VCaP (cell line): Measurements from ENCODE around the gene EPHA8.

ENCODE experiments used
- H3K27ac ChIP-seq: fragments of 450-650 bp; 2 replicates; pipeline ENCODE4 v1.5.1; 2017
- TF ChIP-seq, protein P1 (sequence below): fragments of 450-650 bp; conservative IDR thresholded peaks from 2 replicates; pipeline ENCODE4 v1.5.1; 2017; ENCODE audit warnings: mild to moderate bottlenecking, moderate library complexity

EPHA8 gene

DNA sequence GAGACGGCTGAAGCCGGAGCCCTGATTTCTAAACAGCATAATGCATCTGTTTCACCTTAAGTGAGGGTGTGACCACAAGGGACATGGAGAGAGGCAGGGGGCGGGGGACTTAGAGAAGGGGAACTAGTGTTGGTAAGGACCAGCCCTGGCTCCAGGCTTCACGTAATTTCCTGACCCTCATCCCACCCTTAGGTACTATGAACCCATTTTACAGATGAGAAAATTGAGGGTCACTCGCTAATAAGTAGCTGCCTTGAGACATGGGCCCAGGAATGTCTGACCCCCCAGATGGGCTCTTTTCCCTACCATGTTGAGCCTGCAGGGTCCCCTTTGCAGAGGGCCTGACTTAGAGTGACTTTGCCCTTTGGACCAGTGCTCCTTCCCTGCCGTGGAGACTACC, 4.7 kb downstream of the EPHA8 start:
- no peak overlapping the region for H3K27ac ChIP-seq
- TF ChIP-seq, protein P1, sequence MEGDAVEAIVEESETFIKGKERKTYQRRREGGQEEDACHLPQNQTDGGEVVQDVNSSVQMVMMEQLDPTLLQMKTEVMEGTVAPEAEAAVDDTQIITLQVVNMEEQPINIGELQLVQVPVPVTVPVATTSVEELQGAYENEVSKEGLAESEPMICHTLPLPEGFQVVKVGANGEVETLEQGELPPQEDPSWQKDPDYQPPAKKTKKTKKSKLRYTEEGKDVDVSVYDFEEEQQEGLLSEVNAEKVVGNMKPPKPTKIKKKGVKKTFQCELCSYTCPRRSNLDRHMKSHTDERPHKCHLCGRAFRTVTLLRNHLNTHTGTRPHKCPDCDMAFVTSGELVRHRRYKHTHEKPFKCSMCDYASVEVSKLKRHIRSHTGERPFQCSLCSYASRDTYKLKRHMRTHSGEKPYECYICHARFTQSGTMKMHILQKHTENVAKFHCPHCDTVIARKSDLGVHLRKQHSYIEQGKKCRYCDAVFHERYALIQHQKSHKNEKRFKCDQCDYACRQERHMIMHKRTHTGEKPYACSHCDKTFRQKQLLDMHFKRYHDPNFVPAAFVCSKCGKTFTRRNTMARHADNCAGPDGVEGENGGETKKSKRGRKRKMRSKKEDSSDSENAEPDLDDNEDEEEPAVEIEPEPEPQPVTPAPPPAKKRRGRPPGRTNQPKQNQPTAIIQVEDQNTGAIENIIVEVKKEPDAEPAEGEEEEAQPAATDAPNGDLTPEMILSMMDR: no peak

DNA sequence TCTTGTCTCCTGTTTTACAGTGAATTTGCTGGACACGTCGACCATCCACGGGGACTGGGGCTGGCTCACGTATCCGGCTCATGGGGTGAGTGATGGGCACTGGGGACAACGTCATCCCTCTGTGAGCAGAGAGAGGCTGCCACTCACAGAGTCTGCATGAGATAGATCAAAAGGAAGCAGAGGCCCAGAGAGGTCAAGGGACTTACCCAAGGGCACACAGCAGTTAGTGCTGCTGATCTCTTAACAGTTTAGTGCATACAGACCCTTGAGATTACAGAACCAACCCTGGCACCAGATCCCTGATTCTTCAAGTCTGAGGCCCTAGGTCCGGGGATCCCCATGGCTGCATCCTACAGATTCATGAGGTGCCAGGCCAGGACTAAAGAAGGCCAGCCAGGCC, 6.0 kb downstream of the EPHA8 start:
- TF ChIP-seq, protein P1: no peak
- H3K27ac ChIP-seq: no peak overlapping the region

DNA sequence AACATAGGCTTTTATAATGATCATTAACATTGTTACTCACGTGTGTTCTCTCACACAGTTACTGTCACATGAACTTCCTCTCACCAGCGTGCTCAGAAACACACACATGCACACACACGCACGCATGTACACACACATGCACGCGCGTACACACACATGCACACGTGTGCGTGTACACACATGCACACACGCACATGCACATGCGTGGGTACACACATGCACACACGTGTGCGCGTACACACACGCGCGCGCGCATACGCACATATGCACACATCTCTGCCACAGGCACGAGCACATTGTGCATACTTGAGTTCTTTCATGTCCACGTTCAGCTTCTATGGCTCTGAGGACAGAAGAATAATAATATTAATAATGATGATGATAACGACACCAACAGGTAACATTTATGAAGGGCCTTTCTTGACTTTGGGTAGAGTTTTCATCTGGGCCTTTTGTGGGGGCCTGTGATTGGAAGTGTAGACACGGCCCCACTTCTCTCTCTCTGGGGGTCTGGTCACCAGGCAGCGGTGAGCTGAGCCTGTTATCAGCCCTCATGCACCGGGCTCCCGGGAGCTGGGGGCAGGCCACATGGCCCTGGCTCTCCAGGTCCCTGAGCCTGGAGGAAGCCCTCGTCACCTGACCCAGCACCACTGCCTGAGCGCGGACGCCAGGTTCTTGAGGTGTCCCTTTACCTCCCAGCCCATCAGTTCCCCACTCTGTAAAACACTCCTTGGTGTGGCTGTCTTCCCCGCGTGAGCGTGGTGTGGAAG, 7.0 kb downstream of the EPHA8 start:
- H3K27ac ChIP-seq: no peak overlapping the region

DNA sequence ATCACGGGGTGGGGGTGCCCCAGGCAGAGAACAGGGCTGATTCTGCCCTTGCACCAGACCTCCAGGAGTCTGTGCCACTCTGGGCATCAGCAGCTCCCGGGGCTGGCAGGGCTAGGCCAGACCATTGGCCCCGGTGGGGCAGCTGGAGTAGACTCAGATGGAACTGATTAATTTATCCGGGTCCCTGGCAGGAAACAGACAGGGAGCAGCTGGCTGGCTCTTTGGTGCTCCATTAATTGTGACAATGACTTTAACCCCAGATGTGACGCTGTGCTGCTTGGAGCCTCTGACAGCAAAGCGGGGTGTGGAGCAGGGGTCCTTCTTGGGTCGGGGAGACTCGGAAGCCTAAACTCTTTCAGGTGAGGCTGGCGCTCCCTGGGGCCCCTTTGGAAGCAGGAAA, 9.5 kb downstream of the EPHA8 start:
- no peak overlapping the region for H3K27ac ChIP-seq
- TF ChIP-seq, protein P1: no peak

More for the DNA sequence above, 7.0 kb downstream of the EPHA8 start:
- TF ChIP-seq, protein P1: no peak

DNA sequence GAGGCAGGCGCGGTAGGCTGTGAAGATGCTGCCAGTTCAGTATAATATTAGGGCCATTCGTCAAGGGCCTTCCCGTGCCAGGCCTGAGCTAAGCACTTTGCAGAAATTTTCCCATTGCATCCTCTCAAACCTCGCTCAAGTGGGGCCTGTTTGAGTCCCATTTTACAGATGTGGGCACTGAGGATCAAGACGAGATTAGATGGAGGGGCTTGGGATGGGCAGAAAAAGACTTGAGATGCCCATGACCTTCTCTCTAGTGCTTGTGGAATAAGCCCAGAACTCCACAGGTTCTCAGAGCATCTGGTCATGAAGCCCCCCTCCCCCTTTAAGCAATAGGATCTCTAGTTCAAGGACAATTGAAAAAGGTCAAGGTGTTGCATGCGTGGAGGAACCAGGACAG, 9.9 kb downstream of the EPHA8 start:
- H3K27ac ChIP-seq: no peak overlapping the region
- TF ChIP-seq, protein P1: no peak

DNA sequence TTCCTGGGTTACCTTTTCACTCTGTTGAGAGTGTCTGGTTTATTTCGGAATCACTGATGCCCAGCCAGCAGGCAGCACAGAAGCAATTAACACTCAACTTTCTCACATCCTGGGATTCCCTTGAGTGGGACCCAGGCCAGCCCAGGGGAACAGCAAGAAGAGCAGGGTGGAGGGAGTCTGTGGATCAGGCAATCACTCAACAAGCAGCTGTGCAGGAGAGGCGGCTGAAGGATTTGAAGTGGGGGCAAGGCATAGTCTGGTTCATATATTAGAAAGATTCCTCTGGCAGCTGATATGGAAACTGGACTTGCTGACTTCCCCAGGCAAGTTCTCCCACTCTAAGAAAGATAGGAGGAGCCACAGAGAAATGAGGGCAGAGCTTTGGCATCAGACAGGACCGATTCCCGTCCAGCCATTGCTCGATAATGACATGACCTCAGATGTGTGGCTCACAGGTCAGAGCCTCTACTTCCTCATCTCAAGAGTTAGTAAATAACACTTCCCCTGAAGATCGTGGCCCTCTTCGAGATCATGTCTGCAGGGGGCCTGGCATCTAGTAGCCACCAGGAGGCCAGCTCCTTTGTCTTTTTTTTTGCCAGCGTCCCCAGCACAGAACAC, 12.4 kb downstream of the EPHA8 start:
- TF ChIP-seq, protein P1: no peak

DNA sequence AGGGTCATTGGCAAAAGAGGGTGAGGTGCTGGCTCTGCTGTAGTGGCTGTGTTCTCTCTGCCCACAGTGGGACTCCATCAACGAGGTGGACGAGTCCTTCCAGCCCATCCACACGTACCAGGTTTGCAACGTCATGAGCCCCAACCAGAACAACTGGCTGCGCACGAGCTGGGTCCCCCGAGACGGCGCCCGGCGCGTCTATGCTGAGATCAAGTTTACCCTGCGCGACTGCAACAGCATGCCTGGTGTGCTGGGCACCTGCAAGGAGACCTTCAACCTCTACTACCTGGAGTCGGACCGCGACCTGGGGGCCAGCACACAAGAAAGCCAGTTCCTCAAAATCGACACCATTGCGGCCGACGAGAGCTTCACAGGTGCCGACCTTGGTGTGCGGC, 12.9 kb downstream of the EPHA8 start:
- H3K27ac ChIP-seq: no peak overlapping the region
- TF ChIP-seq, protein P1: no peak

More for the DNA sequence above, 12.4 kb downstream of the EPHA8 start:
- H3K27ac ChIP-seq: no peak overlapping the region
